D721Med (cell line): ENCODE data around the gene PLAGL1.

ENCODE experiments used
- DNase-seq: peaks from one replicate; pipeline ENCODE4 v3.0.0; 2011; ENCODE audit warnings: low spot score; ENCODE audit not compliant: insufficient read length
- FAIRE-seq: peaks from 2 replicates; lab custom pipeline; 2011; peaks lifted over from hg19 to GRCh38; lab: Jason Lieb, UNC
- TF ChIP-seq, protein P1 (sequence below): IDR thresholded peaks from 2 replicates; pipeline ENCODE4 v1.5.1; 2012; ENCODE audit warnings: mild to moderate bottlenecking, control low read depth; ENCODE audit not compliant: insufficient read depth; ENCODE audit errors: missing control alignments

PLAGL1 gene

DNA sequence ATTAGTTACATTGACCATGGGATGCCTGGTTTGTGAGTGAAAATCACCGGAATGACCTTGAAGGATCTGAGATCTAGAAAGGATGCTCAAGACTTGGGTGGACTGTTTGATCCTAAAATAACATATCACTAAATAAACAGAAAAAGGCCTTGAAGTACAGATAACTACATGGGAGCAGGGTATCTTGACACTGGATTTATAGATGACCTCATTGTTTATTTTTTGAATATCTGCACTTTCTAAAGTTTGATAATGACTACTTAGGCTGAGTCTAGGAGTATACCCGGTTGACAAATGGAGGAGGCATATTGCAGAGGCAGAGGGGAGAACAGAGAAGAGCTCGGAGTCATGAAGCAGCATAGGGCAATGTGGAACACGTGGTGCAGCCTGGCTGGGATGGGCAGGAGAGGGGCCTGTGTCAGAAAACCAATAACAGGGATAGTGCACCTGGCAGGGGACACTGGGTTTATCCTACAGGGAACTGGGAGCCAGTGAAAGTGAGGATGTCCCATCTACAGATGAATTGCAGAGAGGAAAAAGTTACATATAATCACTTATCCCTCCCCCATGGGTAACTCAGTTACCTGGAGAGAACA is 50.3 kb downstream of the PLAGL1 start:
- FAIRE-seq (no peak), DNase-seq (no peak)
- TF ChIP-seq, protein P1, sequence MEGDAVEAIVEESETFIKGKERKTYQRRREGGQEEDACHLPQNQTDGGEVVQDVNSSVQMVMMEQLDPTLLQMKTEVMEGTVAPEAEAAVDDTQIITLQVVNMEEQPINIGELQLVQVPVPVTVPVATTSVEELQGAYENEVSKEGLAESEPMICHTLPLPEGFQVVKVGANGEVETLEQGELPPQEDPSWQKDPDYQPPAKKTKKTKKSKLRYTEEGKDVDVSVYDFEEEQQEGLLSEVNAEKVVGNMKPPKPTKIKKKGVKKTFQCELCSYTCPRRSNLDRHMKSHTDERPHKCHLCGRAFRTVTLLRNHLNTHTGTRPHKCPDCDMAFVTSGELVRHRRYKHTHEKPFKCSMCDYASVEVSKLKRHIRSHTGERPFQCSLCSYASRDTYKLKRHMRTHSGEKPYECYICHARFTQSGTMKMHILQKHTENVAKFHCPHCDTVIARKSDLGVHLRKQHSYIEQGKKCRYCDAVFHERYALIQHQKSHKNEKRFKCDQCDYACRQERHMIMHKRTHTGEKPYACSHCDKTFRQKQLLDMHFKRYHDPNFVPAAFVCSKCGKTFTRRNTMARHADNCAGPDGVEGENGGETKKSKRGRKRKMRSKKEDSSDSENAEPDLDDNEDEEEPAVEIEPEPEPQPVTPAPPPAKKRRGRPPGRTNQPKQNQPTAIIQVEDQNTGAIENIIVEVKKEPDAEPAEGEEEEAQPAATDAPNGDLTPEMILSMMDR: no peak

DNA sequence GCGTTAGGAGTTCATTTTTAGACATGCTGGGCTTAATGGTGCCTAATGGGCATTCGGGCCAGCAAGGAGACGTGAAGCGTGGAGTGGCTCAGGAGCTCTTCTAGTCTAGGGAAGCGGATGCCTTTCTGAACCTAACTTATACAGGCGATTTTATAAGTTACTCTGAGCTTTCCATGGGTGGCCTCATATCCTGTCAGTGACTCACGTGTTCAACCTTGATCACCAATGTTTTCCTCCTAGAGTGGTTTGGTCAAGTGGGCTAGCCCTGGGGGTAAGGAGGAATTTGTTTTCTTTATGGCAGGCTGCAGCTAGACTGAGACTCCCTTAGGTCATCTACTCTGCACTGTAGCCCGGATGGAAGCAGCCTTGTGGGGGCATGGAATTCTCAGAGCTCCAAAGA is 52.1 kb downstream of the PLAGL1 start:
- FAIRE-seq: no peak
- TF ChIP-seq, protein P1: no peak
- no peak for DNase-seq

DNA sequence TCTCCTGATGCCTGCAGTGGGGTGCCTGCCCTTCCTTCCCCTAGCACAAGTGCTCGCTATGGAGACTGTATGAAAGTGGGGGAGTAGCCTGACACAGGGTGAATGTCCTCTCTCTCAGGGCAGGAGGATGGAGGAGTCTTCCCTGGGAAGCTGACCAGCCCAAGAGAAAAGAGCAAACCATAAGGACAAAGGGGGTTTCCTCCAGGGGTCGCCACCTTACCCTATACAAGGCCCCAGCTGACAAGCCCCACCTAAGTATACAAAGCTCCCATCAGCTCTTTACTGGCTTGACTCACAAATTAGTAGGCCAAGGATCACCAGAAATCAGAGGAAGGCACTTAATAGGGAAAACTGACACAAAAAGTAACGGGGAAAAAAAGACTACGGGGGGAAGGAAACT is 54.1 kb downstream of the PLAGL1 start:
- no peak for FAIRE-seq
- DNase-seq: no peak
- TF ChIP-seq, protein P1: no peak

DNA sequence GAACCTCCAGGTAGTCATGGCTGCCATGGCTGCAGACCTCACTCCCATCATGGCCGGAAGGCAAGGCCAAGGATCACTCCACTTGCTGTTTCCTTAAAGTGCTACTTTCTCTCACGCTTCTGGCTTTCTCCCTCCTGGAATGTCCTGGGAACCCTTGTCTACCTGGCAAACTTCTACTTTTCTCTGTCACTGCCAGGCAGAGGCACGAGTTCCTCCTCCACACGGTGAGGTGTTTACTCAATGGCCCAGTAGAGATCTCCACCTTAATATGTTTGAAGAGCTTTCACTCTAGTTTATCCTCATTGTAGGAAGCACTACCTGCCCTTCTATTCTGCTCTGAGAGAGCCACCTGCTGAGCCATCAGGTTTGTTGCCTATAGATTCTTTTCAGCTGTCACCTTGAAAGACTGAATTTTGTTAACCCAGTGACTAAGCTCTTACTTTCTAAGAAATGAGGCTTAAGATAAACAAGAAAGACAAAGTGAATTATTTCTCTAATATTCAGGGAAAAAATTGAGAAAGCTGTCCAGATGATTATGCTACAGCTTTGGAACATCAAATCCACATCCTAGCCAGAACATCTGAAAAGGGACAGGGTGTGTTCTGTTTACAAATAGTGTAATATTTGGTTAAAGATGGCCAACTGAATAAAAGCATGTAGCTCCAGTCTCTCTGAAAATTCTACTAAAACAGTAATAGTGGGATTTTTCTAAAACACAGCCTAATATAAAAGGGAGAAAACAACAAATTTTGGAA is 54.9 kb downstream of the PLAGL1 start:
- DNase-seq: no peak
- TF ChIP-seq, protein P1: no peak
- no peak for FAIRE-seq

DNA sequence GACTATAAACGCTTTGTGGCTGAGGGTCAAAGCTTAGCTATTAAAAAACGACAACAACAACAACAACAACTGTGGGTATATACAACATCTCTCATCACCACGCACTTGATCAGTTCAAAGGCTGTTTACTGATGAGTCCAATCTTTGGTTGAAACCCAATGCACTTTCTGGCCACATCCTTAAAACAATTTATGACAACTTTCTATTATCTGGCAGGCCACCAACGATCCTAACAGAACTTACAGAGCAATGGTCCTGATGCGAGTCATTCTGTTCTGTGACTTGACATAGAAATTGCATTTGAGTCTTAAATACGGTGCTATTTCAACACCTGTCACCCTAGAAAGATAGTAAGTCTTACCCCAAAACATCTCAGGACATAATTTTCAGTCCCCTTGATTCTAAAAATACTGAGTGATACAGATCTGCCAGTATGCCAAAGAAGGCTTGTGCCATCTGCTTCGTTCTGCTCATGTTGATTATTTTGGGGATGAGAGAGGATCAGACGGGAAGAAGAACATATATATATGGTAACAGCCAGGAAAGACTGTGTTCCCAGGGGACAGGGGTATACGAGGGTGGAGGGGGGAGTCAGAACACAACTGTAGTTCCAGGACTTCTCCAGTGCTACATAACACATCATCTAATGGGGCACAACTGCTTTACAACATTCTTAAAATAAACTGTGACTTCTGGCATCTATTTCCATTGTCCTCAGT is 55.8 kb downstream of the PLAGL1 start:
- DNase-seq: no peak
- FAIRE-seq: no peak
- TF ChIP-seq, protein P1: no peak

DNA sequence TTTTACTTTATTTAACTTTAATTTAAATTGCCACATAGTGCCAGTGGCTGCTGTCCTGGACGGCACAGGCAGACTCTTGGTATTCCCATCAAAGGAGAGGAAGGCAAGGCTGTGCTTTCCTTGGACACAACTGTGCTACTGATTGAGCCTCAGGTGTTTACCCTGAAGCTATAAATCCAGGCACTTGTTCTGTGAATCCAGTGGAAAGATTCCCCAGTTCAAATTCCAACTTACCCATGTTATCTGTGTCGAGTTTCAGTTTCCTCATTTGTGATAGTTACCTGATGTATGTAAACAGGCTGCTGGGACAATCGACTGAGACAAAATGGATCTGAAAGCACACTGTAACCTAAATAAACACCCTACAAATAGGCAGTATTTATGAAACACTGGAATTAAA is 57.2 kb downstream of the PLAGL1 start:
- DNase-seq (no peak), FAIRE-seq (no peak)
- TF ChIP-seq, protein P1: no peak
